Right lobe of liver (tissue), 6 donors: ENCODE results near the gene CAMTA1. TPM values are rescaled to one million over a fixed set of nuclear protein-coding genes. Genes with fewer than 3 reads are reported as not detected.

Experiments used
- ATAC-seq, 4 donors: fragments of 200-7000 bp; cut with Tn5 transposase; one replicate each; pipeline ENCODE4 v1.9.1; 2020; ENCODE audit warnings: mild to moderate bottlenecking in 4 of 4, moderate library complexity in 4 of 4
- DNase-seq, 3 donors: peaks; one replicate each; pipeline ENCODE4 v3.0.0-alpha.2; 2020
- H3K27ac ChIP-seq, 3 donors: fragments of 200-600 bp; one replicate each; pipeline ENCODE4 v1.8.0; 2022
- H3K27me3 ChIP-seq, 2 donors: fragments of 200-600 bp; one replicate each; pipeline ENCODE4 v1.8.0; 2022
- H3K36me3 ChIP-seq, 4 donors: fragments of 200-600 bp; sonication (generic) in 1 of 4; one replicate each; pipeline versions ENCODE4 v1.5.1 to v1.8.0; 2017 to 2022; ENCODE audit warnings: control low read depth in 1 of 4
- H3K4me1 ChIP-seq, 4 donors: fragments of 200-600 bp; sonication (generic) in 1 of 4; one replicate each; pipeline versions ENCODE4 v1.5.1 to v1.8.0; 2017 to 2022; ENCODE audit warnings: control low read depth in 1 of 4
- H3K4me3 ChIP-seq, 3 donors: fragments of 200-600 bp; one replicate each; pipeline ENCODE4 v1.8.0; 2022
- H3K9me3 ChIP-seq, 4 donors: fragments of 200-600 bp; sonication (generic) in 1 of 4; one replicate each; pipeline versions ENCODE4 v1.5.1 to v1.8.0; 2017 to 2022; ENCODE audit warnings: control low read depth in 1 of 4
- POLR2A ChIP-seq: fragments of 450-650 bp; IDR thresholded peaks from one replicate; pipeline ENCODE4 v1.6.1; 2017; ENCODE audit warnings: antibody characterized with exemption, mild to moderate bottlenecking
- WGBS: methylation state at CpG from one replicate; pipeline ENCODE4 v1.1.6; 2018; ENCODE audit warnings: low coverage, low lambda C conversion rate; ENCODE audit not compliant: insufficient coverage; ENCODE audit errors: missing lambda C conversion rate; 5-methylcytosine and 5-hydroxymethylcytosine counted together
- intact Hi-C, 2 donors: fragments of 100-400 bp; cut with DNase I; formaldehyde crosslinking; loops; one replicate each; pipeline versions ENCODE4 v1.11.2 to v1.14.1; 2022
- total RNA-seq, 6 experiments: library from RNA; depleted of rRNA in 2 of 6; stranded (reverse); fragments of >200 nt in 2 of 6; fragmentation: NEBNext Ultra II Directional in 3 of 6; extraction: Animal tissue kit (Norgen Biotek cat#: 25700) in 3 of 6; gene quantifications; one replicate each; pipeline versions ENCODE4 v1.1.0 to v1.2.4, GENCODE V29; 2016 to 2023
- TF ChIP-seq, protein P1 (sequence below), 4 donors: fragments of 200-600 bp in 3 of 4; fragments of 450-650 bp in 1 of 4; IDR thresholded peaks; one replicate each; pipeline versions ENCODE4 v1.5.1 to v1.8.0; 2016 to 2022; ENCODE audit warnings: antibody characterized with exemption in 4 of 4, mild to moderate bottlenecking in 2 of 4
- donor health status: DM: no; HTN: yes; CAD: no.
- donor health status: DM: no; HTN: no; CAD: no.
- donor health status: DM: no; HTN: no; CAD: no.
- donor health status: DM: no; HTN: yes; CAD: no.
- donor health status: DM: no; HTN: yes; CAD: no.

Gene CAMTA1
- total RNA-seq, 6 experiments from 2014 or later, result 32.3 to 49.4 (median 37.2) TPM

DNA sequence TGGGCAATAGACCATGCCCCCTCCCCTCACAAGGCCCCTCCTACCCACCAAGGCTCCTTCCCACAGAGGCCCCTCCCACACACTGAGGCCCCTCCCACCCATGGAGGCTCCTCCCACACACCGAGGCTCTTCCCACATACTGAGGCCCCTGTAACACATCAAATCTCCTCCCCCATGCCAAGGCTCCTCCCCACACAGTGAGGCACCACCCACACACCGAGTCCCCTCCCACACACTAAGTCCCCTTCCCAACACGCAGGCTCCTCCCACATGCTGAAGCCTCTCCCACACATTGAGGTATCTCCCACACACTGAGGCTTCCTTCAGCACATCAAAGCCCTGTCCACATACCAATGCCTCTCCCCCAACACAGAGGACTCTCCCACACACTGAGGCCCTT lies 391.8 kb downstream of the CAMTA1 start:
- no peak for DNase-seq
- peak in 1 of 4 donors; percentile 22 for ATAC-seq
- Histone ChIP-seq H3K4me1 (no peaks in the 10 kb centered on the region), H3K27ac (no peak overlapping the region), H3K36me3 (no peaks in the 10 kb centered on the region), H3K9me3 (peaks cover 0 to 3% (median 0%) of the 10 kb centered on the region in 4 donors), H3K27me3 (no peaks in the 10 kb centered on the region), H3K4me3 (no peak overlapping the region)
- TF ChIP-seq POLR2A, result no peak
- TF ChIP-seq, protein P1, sequence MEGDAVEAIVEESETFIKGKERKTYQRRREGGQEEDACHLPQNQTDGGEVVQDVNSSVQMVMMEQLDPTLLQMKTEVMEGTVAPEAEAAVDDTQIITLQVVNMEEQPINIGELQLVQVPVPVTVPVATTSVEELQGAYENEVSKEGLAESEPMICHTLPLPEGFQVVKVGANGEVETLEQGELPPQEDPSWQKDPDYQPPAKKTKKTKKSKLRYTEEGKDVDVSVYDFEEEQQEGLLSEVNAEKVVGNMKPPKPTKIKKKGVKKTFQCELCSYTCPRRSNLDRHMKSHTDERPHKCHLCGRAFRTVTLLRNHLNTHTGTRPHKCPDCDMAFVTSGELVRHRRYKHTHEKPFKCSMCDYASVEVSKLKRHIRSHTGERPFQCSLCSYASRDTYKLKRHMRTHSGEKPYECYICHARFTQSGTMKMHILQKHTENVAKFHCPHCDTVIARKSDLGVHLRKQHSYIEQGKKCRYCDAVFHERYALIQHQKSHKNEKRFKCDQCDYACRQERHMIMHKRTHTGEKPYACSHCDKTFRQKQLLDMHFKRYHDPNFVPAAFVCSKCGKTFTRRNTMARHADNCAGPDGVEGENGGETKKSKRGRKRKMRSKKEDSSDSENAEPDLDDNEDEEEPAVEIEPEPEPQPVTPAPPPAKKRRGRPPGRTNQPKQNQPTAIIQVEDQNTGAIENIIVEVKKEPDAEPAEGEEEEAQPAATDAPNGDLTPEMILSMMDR (IDR thresholded peaks at IDR 0.05), result no peak
- 80% methylated on average over 1 of the region's 3 CpGs for WGBS
- intact Hi-C loops, result no loop called here

DNA sequence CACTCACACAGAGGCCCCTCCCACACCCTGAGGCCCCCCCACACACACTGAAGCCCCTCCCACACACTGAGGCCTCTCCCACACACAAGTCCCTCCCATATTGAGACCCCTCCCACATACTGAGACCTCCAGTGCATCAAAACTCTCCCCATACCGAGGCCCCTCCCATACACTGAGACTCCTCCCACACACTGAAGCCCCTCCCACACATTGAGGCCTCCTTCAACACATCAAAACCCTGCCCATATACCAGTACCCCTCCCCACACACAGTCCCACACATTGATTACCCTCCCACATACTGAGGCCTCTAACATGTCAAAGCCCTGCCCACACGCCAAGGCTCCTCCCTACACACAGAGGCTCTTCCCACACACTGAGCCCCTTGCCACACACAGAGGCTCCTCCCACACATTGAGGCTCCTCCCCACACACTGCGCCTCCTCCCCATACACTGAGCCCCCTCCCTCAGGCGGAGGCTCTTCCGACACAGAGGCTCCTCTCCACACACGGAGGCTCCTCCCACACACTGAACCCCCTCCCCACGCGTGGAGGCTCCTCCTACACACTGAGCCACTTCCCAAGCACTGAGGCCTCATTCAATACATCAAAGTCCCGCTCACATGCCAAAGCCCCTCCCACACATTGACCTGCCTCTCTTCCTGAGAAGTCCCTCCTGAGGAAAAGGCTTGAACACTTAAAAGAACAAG lies 392.3 kb downstream of the CAMTA1 start:
- Histone ChIP-seq H3K4me3 (no peak overlapping the region), H3K9me3 (peaks cover 0 to 3% (median 0%) of the 10 kb centered on the region in 4 donors), H3K27me3 (no peaks in the 10 kb centered on the region), H3K4me1 (no peaks in the 10 kb centered on the region), H3K27ac (no peak overlapping the region), H3K36me3 (no peaks in the 10 kb centered on the region)
- WGBS, result 63% methylated on average over 9 of the region's 9 CpGs
- intact Hi-C loops, result no loop called here
- TF ChIP-seq, protein P1 (IDR thresholded peaks at IDR 0.05), result no peak
- TF ChIP-seq POLR2A, result no peak
- ATAC-seq, result peak in 1 of 4 donors; percentile 24
- DNase-seq, result no peak

DNA sequence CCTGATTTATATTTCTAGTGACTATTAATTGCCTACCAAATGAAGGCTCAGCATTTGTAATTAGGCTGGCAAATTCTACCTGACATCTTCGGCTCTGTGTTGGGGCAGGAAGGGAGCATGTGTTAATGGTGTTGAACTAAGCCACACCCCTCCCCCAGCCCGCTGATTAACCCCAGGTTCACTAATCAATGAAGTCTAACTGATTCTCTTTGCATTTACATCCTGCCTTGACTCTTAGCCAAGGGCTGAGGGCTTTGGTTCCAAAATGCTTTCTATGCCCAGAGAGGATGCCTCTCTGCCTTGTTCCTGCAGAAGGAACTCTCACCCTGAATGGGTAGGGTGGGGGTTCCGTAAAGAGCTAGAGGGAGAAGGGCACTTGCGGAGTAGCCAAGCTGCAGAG lies 393.1 kb downstream of the CAMTA1 start:
- Histone ChIP-seq H3K4me3 (no peak overlapping the region), H3K4me1 (no peaks in the 10 kb centered on the region), H3K27me3 (no peaks in the 10 kb centered on the region), H3K36me3 (no peaks in the 10 kb centered on the region), H3K9me3 (peaks cover 0 to 3% (median 0%) of the 10 kb centered on the region in 4 donors), H3K27ac (no peak overlapping the region)
- DNase-seq (no peak), ATAC-seq (no peak)
- intact Hi-C loops, result no loop called here
- TF ChIP-seq, protein P1 (IDR thresholded peaks at IDR 0.05), result no peak
- no peak for TF ChIP-seq POLR2A
- WGBS, result 55% methylated on average over 4 of the region's 4 CpGs

DNA sequence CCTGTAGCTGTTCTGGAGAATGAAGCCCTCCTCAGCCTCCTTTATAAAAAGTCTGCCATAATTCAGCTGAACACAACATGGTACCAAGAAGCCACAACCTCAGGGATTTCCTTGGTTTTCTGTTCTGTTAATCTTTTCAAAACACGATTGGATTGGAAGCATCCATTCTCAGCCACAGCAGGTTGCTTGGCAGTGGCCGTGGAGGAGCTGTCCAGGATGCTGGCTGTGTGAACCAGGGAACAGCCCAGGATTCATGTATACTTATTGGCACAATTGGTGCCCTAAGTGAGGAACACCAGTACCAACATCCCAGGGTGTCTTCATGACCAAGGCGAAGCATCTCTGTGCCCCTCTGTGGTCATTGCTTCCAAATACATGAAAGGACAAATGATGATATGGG lies 393.5 kb downstream of the CAMTA1 start:
- Histone ChIP-seq H3K4me1 (no peaks in the 10 kb centered on the region), H3K4me3 (no peak overlapping the region), H3K27ac (no peak overlapping the region), H3K36me3 (no peaks in the 10 kb centered on the region), H3K27me3 (no peaks in the 10 kb centered on the region), H3K9me3 (peaks cover 0 to 3% (median 0%) of the 10 kb centered on the region in 4 donors)
- intact Hi-C loops, result no loop called here
- ATAC-seq (no peak), DNase-seq (no peak)
- TF ChIP-seq POLR2A, result no peak
- TF ChIP-seq, protein P1 (IDR thresholded peaks at IDR 0.05), result no peak
- WGBS, result 51% methylated on average over 2 of the region's 3 CpGs
